ENCODE data around the gene HABP4. TPM values are rescaled to one million over a fixed set of nuclear protein-coding genes. Genes with fewer than 3 reads are reported as not detected.

The HABP4 gene
- total RNA-seq, result 8.1 and 9.4 TPM in 2 replicates

GRCh38 chr9:96449845-96450612, at the start of gene HABP4:
Gene HABP4 (plus strand): TSS chr9:96450169. CDS start chr9:96450280, 111 bp downstream.

GRCh38 chr9:96418083-96418919, 31.7 kb upstream of the HABP4 start, which contains the start of gene ZNF367:
Gene ZNF367 (minus strand): TSS chr9:96418370. CDS start chr9:96418032, 338 bp downstream.

Other genes starting within 250 kb of the HABP4 start
- not detected in 2 replicates for gene HSD17B3, start 148.0 kb upstream of the HABP4 start, total RNA-seq
- gene SLC35D2, start 66.5 kb upstream of the HABP4 start, total RNA-seq, result 19.4 and 24.1 TPM in 2 replicates
- 13.8 and 16.7 TPM in 2 replicates for gene ZNF367, start 31.8 kb upstream of the HABP4 start, total RNA-seq
- 2.0 and 2.4 TPM in 2 replicates for gene CDC14B, start 169.7 kb downstream of the HABP4 start, total RNA-seq
- gene PRXL2C, start 205.1 kb downstream of the HABP4 start, total RNA-seq, result 16.4 and 24.6 TPM in 2 replicates

Data from thoracic aorta endothelial cell (primary cell).